ENCODE measurements around the gene PSTK. TPM values are rescaled to one million over a fixed set of nuclear protein-coding genes. Genes with fewer than 3 reads are reported as not detected.

The PSTK gene
- total RNA-seq, 4 donors from 2014 or later = 2.5 to 3.0 (median 2.6) TPM

DNA sequence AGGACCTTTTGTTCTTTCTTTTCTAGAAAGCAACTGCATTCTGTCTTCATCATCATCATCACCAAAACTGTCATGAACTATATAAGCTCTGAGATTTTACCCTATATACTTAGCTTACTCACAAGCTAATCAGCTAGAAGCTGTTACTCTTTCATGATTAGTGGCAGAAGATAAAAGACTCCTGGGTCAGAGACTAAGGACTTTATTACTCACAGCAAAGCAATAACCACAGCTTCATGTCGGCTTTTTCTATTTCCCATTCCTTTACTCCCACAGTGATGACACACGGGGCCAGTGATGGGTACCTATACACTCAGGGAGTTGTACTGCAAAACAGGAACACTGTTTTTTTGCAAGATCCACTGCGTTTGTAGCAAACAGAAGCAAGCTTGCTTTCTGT, 17.8 kb upstream of the PSTK start:
- no peak overlapping the region for H3K4me3 ChIP-seq
- H3K27ac ChIP-seq = no peak overlapping the region
- TF ChIP-seq, protein P1, sequence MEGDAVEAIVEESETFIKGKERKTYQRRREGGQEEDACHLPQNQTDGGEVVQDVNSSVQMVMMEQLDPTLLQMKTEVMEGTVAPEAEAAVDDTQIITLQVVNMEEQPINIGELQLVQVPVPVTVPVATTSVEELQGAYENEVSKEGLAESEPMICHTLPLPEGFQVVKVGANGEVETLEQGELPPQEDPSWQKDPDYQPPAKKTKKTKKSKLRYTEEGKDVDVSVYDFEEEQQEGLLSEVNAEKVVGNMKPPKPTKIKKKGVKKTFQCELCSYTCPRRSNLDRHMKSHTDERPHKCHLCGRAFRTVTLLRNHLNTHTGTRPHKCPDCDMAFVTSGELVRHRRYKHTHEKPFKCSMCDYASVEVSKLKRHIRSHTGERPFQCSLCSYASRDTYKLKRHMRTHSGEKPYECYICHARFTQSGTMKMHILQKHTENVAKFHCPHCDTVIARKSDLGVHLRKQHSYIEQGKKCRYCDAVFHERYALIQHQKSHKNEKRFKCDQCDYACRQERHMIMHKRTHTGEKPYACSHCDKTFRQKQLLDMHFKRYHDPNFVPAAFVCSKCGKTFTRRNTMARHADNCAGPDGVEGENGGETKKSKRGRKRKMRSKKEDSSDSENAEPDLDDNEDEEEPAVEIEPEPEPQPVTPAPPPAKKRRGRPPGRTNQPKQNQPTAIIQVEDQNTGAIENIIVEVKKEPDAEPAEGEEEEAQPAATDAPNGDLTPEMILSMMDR (IDR thresholded peaks at IDR 0.05) = no peak
- no peak for TF ChIP-seq POLR2A (IDR thresholded peaks at IDR 0.05)
- WGBS, 2 donors = 52 to 82% methylated on average over 3 of the region's 3 CpGs
- intact Hi-C loops (cut with DNase I) = no loop called here
- peaks cover 0 to 5% (median 0%) of the 10 kb centered on the region in 4 donors for H3K27me3 ChIP-seq
- H3K4me1 ChIP-seq = no peaks in the 10 kb centered on the region
- no peak for DNase-seq
- peaks cover 0 to 9% (median 5%) of the 10 kb centered on the region in 3 donors for H3K9me3 ChIP-seq
- no peaks in the 10 kb centered on the region for H3K36me3 ChIP-seq

DNA sequence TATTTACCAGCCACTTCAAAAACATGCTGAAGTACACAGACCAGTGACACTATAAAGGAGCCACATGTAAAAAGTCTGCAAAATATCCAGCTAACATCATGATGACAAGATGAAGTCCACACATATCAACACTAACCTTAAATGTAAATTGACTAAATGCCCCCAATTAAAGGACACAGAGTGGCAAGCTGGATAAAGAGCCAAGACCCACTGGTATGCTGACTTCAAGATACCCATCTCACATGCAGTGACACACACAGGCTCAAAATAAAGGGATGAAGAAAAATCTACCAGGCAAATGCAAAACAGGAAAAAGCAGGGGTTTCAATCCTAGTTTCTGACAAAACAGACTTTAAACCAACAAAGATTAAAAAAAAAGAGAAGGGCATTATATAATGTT, 13.3 kb upstream of the PSTK start:
- Histone ChIP-seq H3K36me3 (no peaks in the 10 kb centered on the region), H3K4me1 (no peaks in the 10 kb centered on the region), H3K27ac (no peak overlapping the region), H3K9me3 (peaks cover 0 to 11% (median 7%) of the 10 kb centered on the region in 3 donors), H3K4me3 (no peak overlapping the region), H3K27me3 (peaks cover 0 to 5% (median 0%) of the 10 kb centered on the region in 4 donors)
- no peak for DNase-seq
- intact Hi-C loops (cut with DNase I) = no loop called here
- no peak for TF ChIP-seq POLR2A (IDR thresholded peaks at IDR 0.05)
- TF ChIP-seq, protein P1 (IDR thresholded peaks at IDR 0.05) = no peak

DNA sequence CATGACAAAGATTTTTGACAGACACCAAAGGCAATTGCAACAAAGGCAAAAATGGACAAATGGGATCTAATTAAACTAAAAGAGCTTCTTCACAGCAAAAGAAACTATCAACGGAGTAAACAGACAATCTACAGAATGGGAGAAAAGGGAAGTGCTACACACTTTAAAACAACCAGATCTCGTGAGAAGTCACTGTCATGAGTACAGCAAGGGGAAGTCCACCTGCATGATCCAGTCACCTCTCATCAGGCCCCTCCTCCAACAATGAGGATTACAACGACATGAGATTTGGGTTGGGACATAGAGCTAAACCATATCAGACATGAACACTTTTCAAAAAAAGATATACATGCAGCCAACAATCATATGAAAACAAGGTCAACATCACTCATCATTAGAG, 11.5 kb upstream of the PSTK start:
- TF ChIP-seq, protein P1 (IDR thresholded peaks at IDR 0.05) = no peak
- no peak for TF ChIP-seq POLR2A (IDR thresholded peaks at IDR 0.05)
- H3K27me3 ChIP-seq = peaks cover 0 to 5% (median 0%) of the 10 kb centered on the region in 4 donors
- intact Hi-C loops (cut with DNase I) = no loop called here
- no peaks in the 10 kb centered on the region for H3K4me1 ChIP-seq
- no peak overlapping the region for H3K27ac ChIP-seq
- WGBS, 2 donors = 75 to 77% methylated on average over 3 of the region's 3 CpGs
- H3K9me3 ChIP-seq = peaks cover 0 to 11% (median 7%) of the 10 kb centered on the region in 3 donors
- no peak overlapping the region for H3K4me3 ChIP-seq
- no peak for DNase-seq
- H3K36me3 ChIP-seq = no peaks in the 10 kb centered on the region

DNA sequence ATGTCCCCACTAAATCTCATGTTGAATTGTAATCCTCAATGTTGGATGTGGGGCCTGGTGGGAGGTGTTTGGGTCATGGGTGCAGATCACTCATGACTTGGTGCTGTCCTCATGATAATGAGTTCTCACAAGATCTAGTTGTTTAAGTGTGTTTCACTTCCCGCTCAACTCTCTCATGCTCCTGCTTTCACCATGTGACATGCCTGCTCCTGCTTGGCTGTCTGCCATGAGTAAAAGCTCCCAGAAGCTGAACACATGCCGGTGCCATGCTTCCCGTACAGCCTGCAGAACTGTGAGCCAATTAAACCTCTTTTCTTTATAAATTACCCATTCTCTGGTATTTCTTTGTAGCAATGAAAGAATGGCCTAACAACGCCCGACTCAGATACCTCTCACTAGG, 6.2 kb upstream of the PSTK start:
- H3K27ac ChIP-seq = no peak overlapping the region
- DNase-seq = no peak
- 49 to 62% methylated on average over 5 of the region's 5 CpGs for WGBS, 2 donors
- no peaks in the 10 kb centered on the region for H3K27me3 ChIP-seq
- H3K36me3 ChIP-seq = no peaks in the 10 kb centered on the region
- no peak overlapping the region for H3K4me3 ChIP-seq
- H3K4me1 ChIP-seq = no peaks in the 10 kb centered on the region
- intact Hi-C loops (cut with DNase I) = no loop called here
- TF ChIP-seq POLR2A (IDR thresholded peaks at IDR 0.05) = no peak
- TF ChIP-seq, protein P1 (IDR thresholded peaks at IDR 0.05) = no peak
- H3K9me3 ChIP-seq = no peaks in the 10 kb centered on the region

DNA sequence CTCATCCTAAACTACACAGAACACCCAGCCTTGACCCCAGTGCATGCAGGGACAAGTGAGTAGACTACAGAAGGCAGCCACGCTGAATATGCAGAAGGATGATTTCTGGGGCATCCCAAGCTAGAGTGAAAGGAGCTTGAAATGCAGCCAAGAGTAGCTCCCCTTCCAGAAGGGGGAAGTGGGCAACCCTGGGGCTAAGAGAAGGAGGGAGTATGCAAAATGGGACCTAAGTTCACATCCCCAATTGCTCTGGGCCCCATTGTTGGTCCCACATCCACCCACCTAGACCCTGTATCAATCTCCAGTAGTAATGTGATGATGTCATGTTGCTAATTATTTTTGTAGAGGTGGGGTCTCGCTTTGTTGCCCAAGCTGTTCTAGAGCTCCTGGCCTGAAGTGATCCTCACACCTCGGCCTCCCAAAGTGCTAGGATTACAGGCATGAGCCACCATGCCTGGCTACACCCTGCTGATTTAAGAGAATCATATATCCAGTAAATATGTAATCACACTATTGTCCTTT, 5.6 kb upstream of the PSTK start:
- no peaks in the 10 kb centered on the region for H3K36me3 ChIP-seq
- H3K4me1 ChIP-seq = peaks cover under 1 to 4% (median 2%) of the 10 kb centered on the region in 3 donors
- intact Hi-C loops (cut with DNase I) = no loop called here
- no peak for DNase-seq
- 48 to 67% methylated on average over 3 of the region's 3 CpGs for WGBS, 2 donors
- H3K9me3 ChIP-seq = no peaks in the 10 kb centered on the region
- H3K27ac ChIP-seq = no peak overlapping the region
- TF ChIP-seq POLR2A (IDR thresholded peaks at IDR 0.05) = no peak
- TF ChIP-seq, protein P1 (IDR thresholded peaks at IDR 0.05) = no peak
- no peaks in the 10 kb centered on the region for H3K27me3 ChIP-seq
- no peak overlapping the region for H3K4me3 ChIP-seq
